OCI-LY7 (cell line): ENCODE results near the gene P3H1.

ENCODE experiments used
- CTCF ChIP-seq: fragments of 200-600 bp; sonication (generic); conservative IDR thresholded peaks from 2 replicates; pipeline ENCODE4 v1.5.1; 2014; ENCODE audit warnings: mild to moderate bottlenecking, antibody characterized with exemption, low read length, moderate library complexity, mixed read lengths
- EZH2phosphoT487 ChIP-seq: fragments of 200-600 bp; sonication (generic); IDR thresholded peaks from 2 replicates; pipeline ENCODE4 v1.6.1; 2018; ENCODE audit warnings: low read depth, borderline replicate concordance, mild to moderate bottlenecking, mixed run types, antibody characterized with exemption, low read length, moderate library complexity, mixed read lengths

GRCh38 chr1:42784946-42785693 is 18.3 kb upstream of the P3H1 start, which contains the start of gene TMEM269:
- TF ChIP-seq CTCF, result no peak
- TF ChIP-seq EZH2phosphoT487, result no peak
